A549 (cell line): ENCODE results near the gene DDIT4.

Experiments
- CEBPB ChIP-seq, 2 experiments: fragments of >200 bp in 1 of 2; sonication (Bioruptor Twin) in 1 of 2; formaldehyde crosslinking in 1 of 2; IDR thresholded peaks; 2 replicates each; pipeline ENCODE4 v1.6.1; 2012 to 2016
- CTCF ChIP-seq: fragments of >200 bp; sonication (Bioruptor Twin); formaldehyde crosslinking; IDR thresholded peaks from 3 replicates; pipeline ENCODE4 v1.5.1; 2016
- E2F6 ChIP-seq: IDR thresholded peaks from 2 replicates; pipeline ENCODE4 v1.6.1; 2012; ENCODE audit warnings: low read depth, borderline replicate concordance
- EP300 ChIP-seq, 2 experiments: fragments of >200 bp; sonication (Bioruptor Twin); formaldehyde crosslinking; IDR thresholded peaks; 2 replicates in 1 of 2; 3 replicates in 1 of 2; pipeline ENCODE4 v1.6.1; 2016 to 2017
- HDAC2 ChIP-seq: fragments of 200-600 bp; sonication (generic); IDR thresholded peaks from 2 replicates; pipeline ENCODE4 v1.6.1; 2016
- JUN ChIP-seq, 2 experiments: fragments of >200 bp; sonication (Bioruptor Twin); formaldehyde crosslinking; IDR thresholded peaks; 2 replicates in 1 of 2; 3 replicates in 1 of 2; pipeline ENCODE4 v1.6.1; 2016 to 2017
- JUNB ChIP-seq: fragments of >200 bp; sonication (Bioruptor Twin); formaldehyde crosslinking; IDR thresholded peaks from 2 replicates; pipeline ENCODE4 v1.6.1; 2016
- MAX ChIP-seq: IDR thresholded peaks from 2 replicates; pipeline ENCODE4 v1.6.1; 2012
- NFE2L2 ChIP-seq: fragments of 150-350 bp; conservative IDR thresholded peaks from 2 replicates; pipeline ENCODE4 v1.6.1; 2014; ENCODE audit warnings: low read length
- POLR2A ChIP-seq: IDR thresholded peaks from 2 replicates; pipeline ENCODE4 v1.6.1; 2012; ENCODE audit warnings: mild to moderate bottlenecking, low read length

DNA sequence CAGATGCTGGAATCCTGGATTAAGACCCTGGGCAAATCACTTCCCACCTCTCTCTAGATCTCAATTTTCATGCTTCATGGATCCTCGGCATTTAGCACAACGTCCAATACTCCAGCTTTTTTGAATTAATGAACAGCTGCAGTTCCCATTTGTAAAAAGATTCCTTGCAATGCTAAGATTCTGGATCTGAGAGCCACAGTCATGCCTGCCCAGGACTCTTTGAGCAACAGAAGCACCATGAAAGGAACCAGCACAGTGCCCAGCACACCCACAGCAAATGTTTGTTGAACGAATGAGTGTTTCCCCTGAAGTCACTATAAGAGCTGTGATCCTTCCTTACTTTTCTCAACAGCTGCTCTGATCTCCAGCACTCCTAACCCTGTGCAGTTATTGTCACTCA, 20.8 kb upstream of the DDIT4 start:
- TF ChIP-seq CTCF (no peak), CEBPB (IDR thresholded peaks at IDR 0.05) (no peak), E2F6 (no peak), NFE2L2 (no peak), MAX (no peak), JUN (IDR thresholded peaks at IDR 0.05) (no peak), JUNB (no peak), EP300 (IDR thresholded peaks at IDR 0.05) (no peak), POLR2A (no peak), HDAC2 (no peak)
